NCI-H2196 (cell line): ENCODE data around the gene IL2RA.
"Not testable (repeated sequence)": the region's sequence is repeated elsewhere in the genome, so short reads cannot be mapped to it uniquely, and the experiment has no call there.

Experiments
- DNase-seq: peaks from one replicate; lab custom pipeline; 2025; ENCODE audit not compliant: unreplicated experiment; lab: John Stamatoyannopoulos, UW

The IL2RA gene

GRCh38 chr10:6018422-6018821 lies 43.7 kb downstream of the IL2RA start:
- no peak for DNase-seq

- DNase-seq, result no peak
These were observed 44.3 kb downstream of the IL2RA start for GRCh38 chr10:6017781-6018354.

- DNase-seq, result peak; percentile 1
These were observed 47.9 kb downstream of the IL2RA start for GRCh38 chr10:6014241-6014761.

GRCh38 chr10:6013413-6014192 lies 48.6 kb downstream of the IL2RA start:
- no peak for DNase-seq

GRCh38 chr10:6012121-6012905 lies 49.9 kb downstream of the IL2RA start:
- DNase-seq, result no peak

GRCh38 chr10:6011558-6011957 lies 50.6 kb downstream of the IL2RA start:
- no peak for DNase-seq

GRCh38 chr10:6010569-6010968 lies 51.6 kb downstream of the IL2RA start:
- DNase-seq, result no peak

GRCh38 chr10:6009961-6010360 lies 52.2 kb downstream of the IL2RA start:
- DNase-seq, result no peak

- no peak for DNase-seq
These were observed 53.0 kb downstream of the IL2RA start for GRCh38 chr10:6009150-6009549.

- no peak for DNase-seq
These were observed 53.5 kb downstream of the IL2RA start for GRCh38 chr10:6008497-6009142.

GRCh38 chr10:6006991-6007390 lies 55.2 kb downstream of the IL2RA start:
- no peak for DNase-seq

- DNase-seq, result no peak
These were observed 55.6 kb downstream of the IL2RA start for GRCh38 chr10:6006546-6006945.

- no peak for DNase-seq
These were observed 56.2 kb downstream of the IL2RA start for GRCh38 chr10:6005856-6006395.

- DNase-seq, result not testable (repeated sequence)
These were observed 56.9 kb downstream of the IL2RA start for GRCh38 chr10:6005161-6005804.

GRCh38 chr10:6002809-6003510 lies 59.2 kb downstream of the IL2RA start:
- no peak for DNase-seq

GRCh38 chr10:5999440-6000165 lies 62.6 kb downstream of the IL2RA start:
- no peak for DNase-seq

GRCh38 chr10:5996696-5997095 lies 65.5 kb downstream of the IL2RA start:
- no peak for DNase-seq

- no peak for DNase-seq
These were observed 69.8 kb downstream of the IL2RA start for GRCh38 chr10:5992398-5992797.

GRCh38 chr10:5991708-5992107 lies 70.5 kb downstream of the IL2RA start:
- no peak for DNase-seq
